GM23248 (cell line): ENCODE measurements around the gene HLCS.

Experiments used
- EZH2 ChIP-seq: fragments of 200-600 bp; sonication (generic); IDR thresholded peaks from 2 replicates; pipeline ENCODE4 v1.6.1; 2018; ENCODE audit warnings: antibody characterized with exemption, mild to moderate bottlenecking; ENCODE audit not compliant: insufficient read depth, poor library complexity, severe bottlenecking
- EZH2phosphoT487 ChIP-seq: fragments of 200-600 bp; sonication (generic); IDR thresholded peaks from 2 replicates; pipeline ENCODE4 v1.6.1; 2018; ENCODE audit warnings: antibody characterized with exemption, moderate library complexity, mild to moderate bottlenecking, low read depth; ENCODE audit not compliant: insufficient read depth

- TF ChIP-seq EZH2 (no peak), EZH2phosphoT487 (no peak)
Measured at GRCh38 chr21:36882776-36883175, 83.7 kb downstream of the HLCS start.
